ENCODE results near the gene CACFD1.

DNA sequence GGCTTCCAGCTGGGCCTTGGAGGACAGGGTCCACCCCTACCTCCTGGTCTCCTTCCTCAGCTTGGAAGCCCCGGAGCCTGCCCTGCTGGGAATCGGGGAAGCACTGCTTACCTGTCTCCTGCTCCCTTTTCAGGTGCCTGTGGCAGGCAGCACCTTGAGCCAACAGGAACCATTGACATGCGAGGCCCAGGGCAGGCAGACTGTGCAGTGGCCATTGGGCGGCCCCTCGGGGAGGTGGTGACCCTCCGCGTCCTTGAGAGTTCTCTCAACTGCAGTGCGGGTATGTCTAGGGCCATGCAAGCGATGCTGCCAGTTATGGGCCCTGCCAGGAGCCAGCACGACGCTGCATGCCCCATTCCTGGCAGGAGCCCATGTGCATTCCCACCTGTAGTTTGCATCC, 3.8 kb upstream of the CACFD1 start:
- TF ChIP-seq, protein P1, sequence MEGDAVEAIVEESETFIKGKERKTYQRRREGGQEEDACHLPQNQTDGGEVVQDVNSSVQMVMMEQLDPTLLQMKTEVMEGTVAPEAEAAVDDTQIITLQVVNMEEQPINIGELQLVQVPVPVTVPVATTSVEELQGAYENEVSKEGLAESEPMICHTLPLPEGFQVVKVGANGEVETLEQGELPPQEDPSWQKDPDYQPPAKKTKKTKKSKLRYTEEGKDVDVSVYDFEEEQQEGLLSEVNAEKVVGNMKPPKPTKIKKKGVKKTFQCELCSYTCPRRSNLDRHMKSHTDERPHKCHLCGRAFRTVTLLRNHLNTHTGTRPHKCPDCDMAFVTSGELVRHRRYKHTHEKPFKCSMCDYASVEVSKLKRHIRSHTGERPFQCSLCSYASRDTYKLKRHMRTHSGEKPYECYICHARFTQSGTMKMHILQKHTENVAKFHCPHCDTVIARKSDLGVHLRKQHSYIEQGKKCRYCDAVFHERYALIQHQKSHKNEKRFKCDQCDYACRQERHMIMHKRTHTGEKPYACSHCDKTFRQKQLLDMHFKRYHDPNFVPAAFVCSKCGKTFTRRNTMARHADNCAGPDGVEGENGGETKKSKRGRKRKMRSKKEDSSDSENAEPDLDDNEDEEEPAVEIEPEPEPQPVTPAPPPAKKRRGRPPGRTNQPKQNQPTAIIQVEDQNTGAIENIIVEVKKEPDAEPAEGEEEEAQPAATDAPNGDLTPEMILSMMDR (IDR thresholded peaks at IDR 0.05): no peak
- TF ChIP-seq JUN (CRISPR knock-in tag; IDR thresholded peaks at IDR 0.05): no peak
- TF ChIP-seq TP53 (CRISPR knock-in tag; IDR thresholded peaks at IDR 0.05): no peak
- no peak for TF ChIP-seq SP1 (CRISPR knock-in tag; conservative IDR thresholded peaks at IDR 0.05)

Data from WTC11 (cell line).